Vagina (tissue), 2 donors: Measurements from ENCODE around the gene SPATS2. TPM values are rescaled to one million over a fixed set of nuclear protein-coding genes. Genes with fewer than 3 reads are reported as not detected.

ENCODE experiments used
- DNase-seq, 2 donors: peaks; one replicate each; pipeline ENCODE4 v3.0.0-alpha.2; 2017; ENCODE audit errors: extremely low spot score in 2 of 2
- H3K27ac ChIP-seq: fragments of 200-600 bp; sonication (generic); one replicate; pipeline ENCODE4 v1.5.1; 2019
- H3K27me3 ChIP-seq: fragments of 200-600 bp; sonication (generic); one replicate; pipeline ENCODE4 v1.5.1; 2019
- H3K36me3 ChIP-seq, 2 donors: fragments of 200-600 bp; sonication (generic); one replicate each; pipeline ENCODE4 v1.5.1; 2017 to 2019
- H3K4me1 ChIP-seq: fragments of 200-600 bp; sonication (generic); one replicate; pipeline ENCODE4 v1.5.1; 2019
- H3K4me3 ChIP-seq, 2 donors: fragments of 200-600 bp; sonication (generic); 1 replicate in 1 of 2; 2 replicates in 1 of 2; pipeline ENCODE4 v1.5.1; 2016 to 2019
- H3K9me3 ChIP-seq: fragments of 200-600 bp; sonication (generic); one replicate; pipeline ENCODE4 v1.5.1; 2019
- CTCF ChIP-seq, 3 experiments: fragments of 450-650 bp in 2 of 3; fragments of 200-600 bp in 1 of 3; sonication (generic) in 1 of 3; IDR thresholded peaks; one replicate each; pipeline ENCODE4 v1.5.1; 2017 to 2019; ENCODE audit warnings: antibody characterized with exemption in 3 of 3, mild to moderate bottlenecking in 2 of 3, moderate library complexity in 2 of 3
- POLR2A ChIP-seq, 2 donors: fragments of 450-650 bp; IDR thresholded peaks; one replicate each; pipeline ENCODE4 v1.6.1; 2017; ENCODE audit warnings: antibody characterized with exemption in 2 of 2, mild to moderate bottlenecking in 2 of 2, moderate library complexity in 2 of 2
- POLR2AphosphoS5 ChIP-seq, 2 donors: sonication (generic); formaldehyde crosslinking; IDR thresholded peaks; one replicate each; pipeline ENCODE4 v1.9.0; 2017; ENCODE audit warnings: antibody characterized with exemption in 2 of 2, mild to moderate bottlenecking in 2 of 2, low read depth in 1 of 2; ENCODE audit not compliant: insufficient read depth in 1 of 2
- intact Hi-C: fragments of 100-400 bp; cut with DNase I; formaldehyde crosslinking; loops from one replicate; pipeline ENCODE4 v1.15.1; 2023
- total RNA-seq: library from RNA; depleted of rRNA; stranded (reverse); fragments of >200 nt; gene quantifications from one replicate; pipeline ENCODE4 v1.2.3, GENCODE V29; 2016

Gene SPATS2
- total RNA-seq, 1 donor from 2014 or later = 28.0 TPM

DNA sequence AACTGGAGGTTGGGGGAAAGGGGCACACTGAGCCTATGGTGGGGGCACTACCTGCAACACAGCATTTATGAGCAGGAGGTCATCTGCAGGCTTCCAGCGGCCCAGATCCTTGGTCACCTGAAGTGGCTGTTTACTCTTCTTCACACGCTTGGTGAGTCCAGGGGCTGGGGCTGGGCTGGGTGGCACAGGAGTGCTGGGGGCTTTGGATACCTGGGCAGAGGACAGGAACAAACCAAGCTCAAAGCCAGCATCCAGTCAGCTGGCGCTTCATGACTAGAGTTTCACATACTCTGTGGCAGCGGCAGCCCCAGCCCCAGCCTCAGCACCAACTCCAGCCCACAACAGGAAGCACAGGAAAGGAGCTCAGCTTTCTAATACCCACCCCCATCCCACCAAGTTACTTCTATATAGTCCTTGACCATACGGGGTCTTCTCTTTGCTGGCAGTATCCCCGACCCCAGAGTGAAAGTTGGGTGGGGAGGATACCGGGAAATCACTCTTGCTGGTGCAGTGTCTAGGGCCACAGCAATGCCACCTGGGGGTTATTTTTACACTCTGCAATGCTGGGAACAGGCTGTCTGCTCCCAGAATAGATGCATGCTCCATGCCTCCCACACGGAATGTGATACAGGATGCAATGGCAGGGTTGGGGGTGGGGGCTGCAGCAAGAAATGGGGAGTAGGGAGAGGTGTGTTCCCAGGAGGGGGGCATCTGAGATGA lies 197.6 kb downstream of the SPATS2 start:
- H3K36me3 ChIP-seq = peaks cover 0 to 56% of the 10 kb centered on the region in 2 donors
- peaks cover 33% of the 10 kb centered on the region for H3K4me1 ChIP-seq
- H3K9me3 ChIP-seq = no peaks in the 10 kb centered on the region
- no peak overlapping the region for H3K4me3 ChIP-seq
- H3K27ac ChIP-seq = no peak overlapping the region
- no peak for DNase-seq
- intact Hi-C loops = loop anchor here (5.0 kb wide), 1 partner anchor 57 kb away; the partner anchor contains the start of gene PRPF40B
- H3K27me3 ChIP-seq = no peaks in the 10 kb centered on the region
- no peak for TF ChIP-seq POLR2A (IDR thresholded peaks at IDR 0.05)
- no peak for TF ChIP-seq CTCF (IDR thresholded peaks at IDR 0.05)
- TF ChIP-seq POLR2AphosphoS5 (IDR thresholded peaks at IDR 0.05; ENCODE audit: insufficient read depth in 1 of 2, low read depth in 1 of 2) = no peak

DNA sequence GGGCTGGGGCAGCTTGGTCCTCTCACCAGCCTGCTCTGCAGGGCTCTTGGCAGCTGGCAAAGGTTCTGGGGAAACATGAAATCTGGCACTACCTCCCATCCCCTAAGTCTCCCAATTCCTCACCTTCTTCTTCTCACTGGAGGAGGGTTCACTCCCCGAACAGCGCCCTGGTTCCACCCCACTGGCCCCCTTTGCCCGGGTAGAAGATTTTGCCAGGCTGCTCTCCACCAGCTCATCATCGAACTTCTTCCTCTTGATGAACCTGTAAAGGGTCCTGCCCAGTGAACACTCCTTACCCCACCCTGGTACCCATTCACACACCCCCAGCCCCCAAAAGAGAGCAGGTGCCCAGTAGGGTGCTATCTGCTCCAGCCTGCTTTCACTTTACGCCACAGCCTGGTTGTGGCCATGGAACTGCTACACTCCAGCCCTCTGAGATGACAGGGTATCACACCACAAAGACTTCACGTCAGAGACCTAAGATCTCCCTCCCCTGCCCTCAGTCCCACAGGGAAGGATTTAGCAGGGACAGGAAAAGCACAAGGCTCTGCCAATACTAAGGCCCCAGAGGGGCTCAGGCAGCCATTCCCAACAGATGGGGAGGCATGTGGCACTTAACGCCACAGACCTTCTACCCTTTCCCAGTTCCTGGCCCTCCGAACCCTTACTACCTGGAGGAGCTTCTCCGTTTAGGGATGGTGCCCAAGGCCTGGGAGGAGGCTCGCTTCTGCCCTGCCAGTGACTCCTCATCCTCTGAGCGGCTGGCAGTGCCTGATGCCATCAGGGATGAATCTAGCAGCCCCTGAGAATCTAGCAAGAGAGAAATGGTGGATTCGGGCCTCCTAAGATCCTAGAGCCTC lies 198.4 kb downstream of the SPATS2 start:
- Histone ChIP-seq H3K36me3 (peaks cover 0 to 49% of the 10 kb centered on the region in 2 donors), H3K27me3 (no peaks in the 10 kb centered on the region), H3K4me3 (no peak overlapping the region), H3K9me3 (no peaks in the 10 kb centered on the region), H3K27ac (no peak overlapping the region), H3K4me1 (peaks cover 40% of the 10 kb centered on the region)
- TF ChIP-seq CTCF (IDR thresholded peaks at IDR 0.05) = no peak
- TF ChIP-seq POLR2AphosphoS5 (IDR thresholded peaks at IDR 0.05; ENCODE audit: insufficient read depth in 1 of 2, low read depth in 1 of 2) = no peak
- no peak for TF ChIP-seq POLR2A (IDR thresholded peaks at IDR 0.05)
- DNase-seq = no peak
- intact Hi-C loops = loop anchor here (5.0 kb wide), 1 partner anchor 57 kb away; the partner anchor contains the start of gene PRPF40B

GRCh38 chr12:49566361-49566760 lies 199.1 kb downstream of the SPATS2 start:
- Histone ChIP-seq H3K27ac (no peak overlapping the region), H3K27me3 (no peaks in the 10 kb centered on the region), H3K36me3 (peaks cover 0 to 42% of the 10 kb centered on the region in 2 donors), H3K4me1 (peaks cover 40% of the 10 kb centered on the region), H3K9me3 (no peaks in the 10 kb centered on the region), H3K4me3 (no peak overlapping the region)
- DNase-seq = no peak
- TF ChIP-seq POLR2A (IDR thresholded peaks at IDR 0.05) (no peak), POLR2AphosphoS5 (IDR thresholded peaks at IDR 0.05; ENCODE audit: insufficient read depth in 1 of 2, low read depth in 1 of 2) (no peak), CTCF (IDR thresholded peaks at IDR 0.05) (no peak)
- intact Hi-C loops = loop anchor here (5.0 kb wide), 1 partner anchor 56 kb away; the partner anchor contains the start of gene PRPF40B

GRCh38 chr12:49567302-49567610 lies 200.0 kb downstream of the SPATS2 start:
- peaks cover 40% of the 10 kb centered on the region for H3K4me1 ChIP-seq
- H3K27ac ChIP-seq = peak overlapping the region; percentile 90
- TF ChIP-seq POLR2AphosphoS5 (IDR thresholded peaks at IDR 0.05; ENCODE audit: insufficient read depth in 1 of 2, low read depth in 1 of 2) (no peak), CTCF (IDR thresholded peaks at IDR 0.05) (no peak), POLR2A (IDR thresholded peaks at IDR 0.05) (no peak)
- peak overlapping the region; percentile 72 to 91 for H3K4me3 ChIP-seq
- no peaks in the 10 kb centered on the region for H3K27me3 ChIP-seq
- intact Hi-C loops = loop anchor here (5.0 kb wide), 1 partner anchor 55 kb away; the partner anchor contains the start of gene PRPF40B
- DNase-seq = no peak
- H3K36me3 ChIP-seq = peaks cover 0 to 33% of the 10 kb centered on the region in 2 donors
- no peaks in the 10 kb centered on the region for H3K9me3 ChIP-seq
